ENCODE results near the gene ANK3. TPM values are rescaled to one million over a fixed set of nuclear protein-coding genes. Genes with fewer than 3 reads are reported as not detected.

ANK3 gene
- total RNA-seq, 2 donors from 2014 or later: 56.2 to 78.2 TPM

DNA sequence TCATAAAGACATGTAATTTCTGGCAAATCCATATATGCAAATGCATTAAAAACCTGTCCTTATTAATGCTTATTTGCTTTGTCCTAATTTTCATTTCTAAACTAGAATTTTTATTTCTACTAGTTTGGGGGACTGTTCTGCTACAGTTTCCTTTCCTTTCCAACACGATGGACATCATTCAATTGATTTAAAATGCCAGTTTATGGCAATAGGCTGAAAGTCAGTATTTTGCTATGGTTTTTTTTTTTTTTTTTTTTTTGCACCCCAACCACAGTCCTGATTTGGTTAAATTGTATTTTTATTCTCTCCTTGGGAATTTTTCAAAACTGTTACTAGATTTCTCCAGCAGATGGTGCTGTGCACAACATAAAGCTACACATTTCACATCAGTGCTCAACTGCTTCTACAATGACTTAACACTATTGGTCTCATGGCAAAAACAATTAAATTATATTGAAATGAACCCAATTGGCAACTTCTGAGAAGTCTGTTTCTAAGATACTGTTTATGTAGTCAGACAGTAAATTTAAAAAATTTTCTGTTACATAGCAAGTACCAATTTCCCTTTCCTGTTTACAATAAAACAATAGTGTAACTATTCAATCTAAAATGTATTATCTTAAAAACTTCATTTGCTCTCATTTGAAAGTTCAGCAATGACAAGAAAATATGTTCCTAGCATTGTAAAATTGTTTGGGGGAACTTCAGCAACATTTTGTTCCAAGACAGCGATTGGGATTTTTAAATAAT lies 289.5 kb downstream of the ANK3 start:
- Mint-ChIP-seq H3K9me3 (no peaks in the 10 kb centered on the region), H3K4me1 (no peaks in the 10 kb centered on the region), H3K27ac (no peak overlapping the region), H3K4me3 (no peak overlapping the region), H3K27me3 (no peaks in the 10 kb centered on the region), H3K36me3 (ENCODE audit: low read depth) (peaks cover 38% of the 10 kb centered on the region)
- no peak for ATAC-seq (replicated peaks)

GRCh38 chr10:60098677-60099601 lies 290.7 kb downstream of the ANK3 start:
- Mint-ChIP-seq H3K27me3 (no peaks in the 10 kb centered on the region), H3K9me3 (no peaks in the 10 kb centered on the region), H3K4me1 (no peaks in the 10 kb centered on the region), H3K4me3 (no peak overlapping the region), H3K27ac (no peak overlapping the region), H3K36me3 (ENCODE audit: low read depth) (peaks cover 26% of the 10 kb centered on the region)
- no peak for ATAC-seq (replicated peaks)

DNA sequence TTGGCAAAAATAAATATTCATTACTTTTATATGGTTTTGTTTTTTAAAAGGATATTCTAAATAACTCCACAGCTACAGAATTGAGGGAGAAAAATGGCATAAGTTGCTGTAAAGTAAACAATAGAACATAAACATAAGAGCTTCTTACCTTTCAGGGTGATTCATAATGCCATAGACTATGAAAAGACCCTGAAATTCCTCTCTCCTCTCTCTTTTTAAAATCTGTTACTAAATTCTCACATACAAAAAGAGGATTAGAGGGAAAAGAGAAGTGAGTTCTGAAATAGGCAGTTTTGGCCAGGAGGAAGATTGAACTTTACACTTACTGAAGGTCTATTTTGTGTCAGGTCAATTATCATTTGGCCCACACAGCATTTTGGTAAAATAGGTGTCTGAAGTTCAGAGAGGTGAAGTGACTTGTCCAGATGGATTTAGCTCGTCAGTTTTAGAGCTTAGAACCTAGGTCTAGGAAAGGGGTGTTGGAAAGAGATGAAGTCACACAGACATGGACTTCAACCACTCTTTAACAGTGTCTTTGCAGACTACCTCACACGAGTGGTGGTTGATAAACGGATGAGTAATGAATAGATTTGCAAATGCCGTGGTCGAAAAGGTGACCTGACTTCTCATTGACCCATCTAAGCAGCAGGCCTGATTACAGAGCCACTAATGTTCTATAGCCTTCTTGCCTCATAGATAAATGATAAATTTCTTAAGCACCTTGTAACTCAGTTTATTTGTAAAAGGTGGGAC lies 292.7 kb downstream of the ANK3 start:
- no peak overlapping the region for H3K27ac Mint-ChIP-seq
- no peaks in the 10 kb centered on the region for H3K4me1 Mint-ChIP-seq
- no peak for ATAC-seq (replicated peaks)
- no peaks in the 10 kb centered on the region for H3K27me3 Mint-ChIP-seq
- no peak overlapping the region for H3K4me3 Mint-ChIP-seq
- H3K9me3 Mint-ChIP-seq: no peaks in the 10 kb centered on the region
- H3K36me3 Mint-ChIP-seq (ENCODE audit: low read depth): peaks cover 8% of the 10 kb centered on the region

DNA sequence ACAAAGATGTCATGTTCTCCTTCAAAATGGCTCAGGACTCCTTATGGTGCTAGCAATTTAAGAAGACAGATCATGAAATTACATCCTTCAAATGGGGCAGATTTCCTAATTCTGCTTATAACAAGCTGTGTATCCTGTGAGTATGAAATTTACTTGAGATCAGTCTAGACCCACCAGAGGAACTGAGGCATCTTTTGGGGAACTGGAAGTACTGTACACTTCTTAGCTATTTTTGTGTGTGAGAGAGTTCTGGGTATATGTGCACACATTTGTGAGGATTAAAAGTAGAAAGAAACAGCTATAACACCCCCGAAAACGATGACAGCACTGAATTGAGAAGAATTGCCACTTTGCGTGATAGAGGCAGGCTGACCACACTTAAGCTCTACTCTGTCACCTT lies 296.4 kb downstream of the ANK3 start:
- Mint-ChIP-seq H3K4me3 (no peak overlapping the region), H3K27me3 (no peaks in the 10 kb centered on the region), H3K27ac (no peak overlapping the region), H3K9me3 (no peaks in the 10 kb centered on the region), H3K4me1 (no peaks in the 10 kb centered on the region), H3K36me3 (ENCODE audit: low read depth) (peaks cover 16% of the 10 kb centered on the region)
- no peak for ATAC-seq (replicated peaks)

GRCh38 chr10:60086862-60087261 lies 302.8 kb downstream of the ANK3 start:
- no peaks in the 10 kb centered on the region for H3K4me1 Mint-ChIP-seq
- H3K9me3 Mint-ChIP-seq: no peaks in the 10 kb centered on the region
- H3K27ac Mint-ChIP-seq: no peak overlapping the region
- no peak for ATAC-seq (replicated peaks)
- H3K36me3 Mint-ChIP-seq (ENCODE audit: low read depth): peaks cover 64% of the 10 kb centered on the region
- no peaks in the 10 kb centered on the region for H3K27me3 Mint-ChIP-seq
- H3K4me3 Mint-ChIP-seq: no peak overlapping the region

GRCh38 chr10:60086421-60086820 lies 303.3 kb downstream of the ANK3 start:
- no peak overlapping the region for H3K4me3 Mint-ChIP-seq
- H3K36me3 Mint-ChIP-seq (ENCODE audit: low read depth): peaks cover 68% of the 10 kb centered on the region
- no peaks in the 10 kb centered on the region for H3K9me3 Mint-ChIP-seq
- no peak for ATAC-seq (replicated peaks)
- H3K27ac Mint-ChIP-seq: no peak overlapping the region
- no peaks in the 10 kb centered on the region for H3K4me1 Mint-ChIP-seq
- H3K27me3 Mint-ChIP-seq: no peaks in the 10 kb centered on the region

DNA sequence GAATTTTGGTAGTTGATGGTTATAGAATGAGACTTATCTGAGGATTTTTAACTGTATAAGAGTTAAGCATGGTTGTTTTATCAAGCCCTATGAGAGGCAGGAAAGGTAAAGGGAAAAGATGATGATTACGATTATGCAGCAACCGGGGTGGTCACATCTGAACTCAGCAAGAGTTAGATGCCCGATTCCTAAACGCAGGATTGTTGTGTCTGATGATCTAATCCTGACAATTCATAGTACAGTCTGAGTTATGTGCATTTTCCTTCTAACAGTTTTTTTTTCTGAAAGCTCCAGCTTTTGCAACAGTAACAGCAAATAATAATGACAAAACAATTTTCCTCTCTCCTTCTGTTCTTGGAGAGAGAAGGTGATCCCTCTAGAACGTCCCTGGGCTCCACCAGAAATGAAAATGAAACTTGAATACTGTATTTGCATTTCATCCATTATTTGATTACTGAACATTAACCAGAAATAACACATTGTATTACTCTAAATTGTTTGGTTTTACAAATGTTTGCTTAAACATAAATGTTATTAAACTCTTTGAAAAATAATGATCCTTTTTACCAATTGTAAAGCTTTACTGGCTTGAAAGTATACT lies 306.8 kb downstream of the ANK3 start:
- H3K36me3 Mint-ChIP-seq (ENCODE audit: low read depth): peaks cover 92% of the 10 kb centered on the region
- H3K27me3 Mint-ChIP-seq: no peaks in the 10 kb centered on the region
- H3K4me3 Mint-ChIP-seq: no peak overlapping the region
- no peaks in the 10 kb centered on the region for H3K9me3 Mint-ChIP-seq
- H3K27ac Mint-ChIP-seq: no peak overlapping the region
- ATAC-seq (replicated peaks): no peak
- no peaks in the 10 kb centered on the region for H3K4me1 Mint-ChIP-seq

GRCh38 chr10:60082341-60082740 lies 307.3 kb downstream of the ANK3 start:
- peaks cover 96% of the 10 kb centered on the region for H3K36me3 Mint-ChIP-seq (ENCODE audit: low read depth)
- no peaks in the 10 kb centered on the region for H3K27me3 Mint-ChIP-seq
- no peak overlapping the region for H3K4me3 Mint-ChIP-seq
- H3K4me1 Mint-ChIP-seq: no peaks in the 10 kb centered on the region
- no peak overlapping the region for H3K27ac Mint-ChIP-seq
- no peaks in the 10 kb centered on the region for H3K9me3 Mint-ChIP-seq
- no peak for ATAC-seq (replicated peaks)

- Mint-ChIP-seq H3K27ac (no peak overlapping the region), H3K27me3 (no peaks in the 10 kb centered on the region), H3K9me3 (no peaks in the 10 kb centered on the region), H3K4me1 (no peaks in the 10 kb centered on the region), H3K36me3 (ENCODE audit: low read depth) (peaks cover 100% of the 10 kb centered on the region), H3K4me3 (no peak overlapping the region)
- ATAC-seq (replicated peaks): no peak
Observed at GRCh38 chr10:60073781-60074656, 315.7 kb downstream of the ANK3 start.

- no peak for ATAC-seq (replicated peaks)
- Mint-ChIP-seq H3K9me3 (no peaks in the 10 kb centered on the region), H3K4me1 (no peaks in the 10 kb centered on the region), H3K27ac (no peak overlapping the region), H3K4me3 (no peak overlapping the region), H3K36me3 (ENCODE audit: low read depth) (peaks cover 100% of the 10 kb centered on the region), H3K27me3 (no peaks in the 10 kb centered on the region)
Observed at GRCh38 chr10:60073397-60073780, 316.3 kb downstream of the ANK3 start.

- ATAC-seq (replicated peaks): no peak
- no peaks in the 10 kb centered on the region for H3K4me1 Mint-ChIP-seq
- H3K27me3 Mint-ChIP-seq: no peaks in the 10 kb centered on the region
- no peak overlapping the region for H3K27ac Mint-ChIP-seq
- H3K9me3 Mint-ChIP-seq: no peaks in the 10 kb centered on the region
- no peak overlapping the region for H3K4me3 Mint-ChIP-seq
- peaks cover 72% of the 10 kb centered on the region for H3K36me3 Mint-ChIP-seq (ENCODE audit: low read depth)
Observed at GRCh38 chr10:60069311-60069710, 320.4 kb downstream of the ANK3 start.

- Mint-ChIP-seq H3K27ac (no peak overlapping the region), H3K4me1 (no peaks in the 10 kb centered on the region), H3K27me3 (no peaks in the 10 kb centered on the region), H3K4me3 (no peak overlapping the region), H3K9me3 (no peaks in the 10 kb centered on the region), H3K36me3 (ENCODE audit: low read depth) (peaks cover 35% of the 10 kb centered on the region)
- ATAC-seq (replicated peaks): no peak
Observed at GRCh38 chr10:60050366-60050765, 339.3 kb downstream of the ANK3 start.

- Mint-ChIP-seq H3K27ac (no peak overlapping the region), H3K4me3 (no peak overlapping the region), H3K4me1 (no peaks in the 10 kb centered on the region), H3K9me3 (no peaks in the 10 kb centered on the region), H3K36me3 (ENCODE audit: low read depth) (peaks cover 41% of the 10 kb centered on the region), H3K27me3 (no peaks in the 10 kb centered on the region)
- no peak for ATAC-seq (replicated peaks)
Observed at GRCh38 chr10:60048091-60048501, 341.6 kb downstream of the ANK3 start.
